Adrenal gland (tissue), 12 donors: ENCODE data around the gene LILRA2. TPM values are rescaled to one million over a fixed set of nuclear protein-coding genes. Genes with fewer than 3 reads are reported as not detected.
A peak's percentile ranks its signal among the peaks of the same experiment; 100 is the strongest.

ENCODE experiments used
- DNase-seq, 7 donors: peaks; one replicate each; pipeline ENCODE4 v3.0.0-alpha.2; 2019 to 2020
- H3K27ac ChIP-seq, 5 donors: fragments of 200-600 bp; sonication (generic) in 4 of 5; 1 replicate in 3 of 5; 2 replicates in 2 of 5; pipeline versions ENCODE4 v1.5.1 to v1.8.0; 2016 to 2020; ENCODE audit warnings: mild to moderate bottlenecking in 1 of 5
- H3K27me3 ChIP-seq: fragments of 200-600 bp; 2 replicates; pipeline ENCODE4 v1.8.0; 2021
- H3K36me3 ChIP-seq, 2 donors: fragments of 200-600 bp; replicated peaks in 1 of 2; 1 replicate in 1 of 2; 2 replicates in 1 of 2; pipeline versions ENCODE4 v1.5.1 to v1.8.0; 2018 to 2022
- H3K4me1 ChIP-seq, 2 donors: fragments of 200-600 bp; replicated peaks in 1 of 2; 1 replicate in 1 of 2; 2 replicates in 1 of 2; pipeline versions ENCODE4 v1.5.1 to v1.8.0; 2018 to 2021
- H3K4me3 ChIP-seq, 4 donors: fragments of 200-600 bp; sonication (generic) in 3 of 4; one replicate each; pipeline ENCODE4 v1.5.1; 2016 to 2018
- H3K9me3 ChIP-seq, 3 donors: fragments of 200-600 bp; sonication (generic) in 1 of 3; replicated peaks in 1 of 3; 1 replicate in 2 of 3; 2 replicates in 1 of 3; pipeline versions ENCODE4 v1.5.1 to v1.8.0; 2016 to 2021
- POLR2A ChIP-seq, 2 donors: fragments of 450-650 bp; IDR thresholded peaks; one replicate each; pipeline ENCODE4 v1.6.1; 2017; ENCODE audit warnings: antibody characterized with exemption in 2 of 2, mild to moderate bottlenecking in 2 of 2, moderate library complexity in 1 of 2
- WGBS, 4 donors: extraction: QIAGEN DNeasy Blood & Tissue Kit in 2 of 4; methylation state at CpG; one replicate each; pipeline versions ENCODE4 v1.1.5 to v1.1.7; 2013 to 2017; 5-methylcytosine and 5-hydroxymethylcytosine counted together
- intact Hi-C, 2 donors: fragments of 100-400 bp; cut with DNase I; formaldehyde crosslinking; loops; one replicate each; pipeline versions ENCODE4 v1.14.1 to v1.15.0; 2022 to 2023
- polyA plus RNA-seq, 3 donors: library from polyadenylated mRNA; stranded (reverse); fragments of 200-250 nt in 2 of 3; fragments of 350-450 nt in 1 of 3; fragmentation: Illumina TruSeq in 1 of 3; extraction: RNeasy Lipid Tissue Mini Kit (QIAGEN cat#74804) in 1 of 3; gene quantifications; one replicate each; pipeline ENCODE4 v1.2.3, GENCODE V29; 2013 to 2014
- total RNA-seq, 9 donors: library from RNA; depleted of rRNA in 4 of 9; stranded (reverse); fragments of >200 nt in 4 of 9; fragments of 120-200 nt in 1 of 9; fragmentation: NEBNext Ultra II Directional in 1 of 9; extraction: Animal tissue kit (Norgen Biotek cat#: 25700) in 1 of 9; gene quantifications; one replicate each; pipeline versions ENCODE4 v1.1.0 to v1.2.4, GENCODE V29; 2013 to 2023
- TF ChIP-seq, protein P1 (sequence below), 6 experiments: fragments of 450-650 bp in 4 of 6; fragments of 200-600 bp in 2 of 6; sonication (generic) in 1 of 6; IDR thresholded peaks; 1 replicate in 5 of 6; 2 replicates in 1 of 6; pipeline versions ENCODE4 v1.5.1 to v1.8.0; 2016 to 2021; ENCODE audit warnings: antibody characterized with exemption in 6 of 6, mild to moderate bottlenecking in 2 of 6, moderate library complexity in 1 of 6
- donor health status: healthy with polysubstance abuse.
- donor health status: Bipolar disorder and iron deficiency.
- donor health status: DM: yes; HTN: yes; CAD: no.
- donor health status: DM: no; HTN: no; CAD: no.
- donor health status: DM: no; HTN: no; CAD: no.
- donor health status: DM: yes; HTN: yes; CAD: no.

LILRA2 gene
- total and polyA plus RNA-seq, 12 donors: 0.55 to 13.5 (median 4.3) TPM

DNA sequence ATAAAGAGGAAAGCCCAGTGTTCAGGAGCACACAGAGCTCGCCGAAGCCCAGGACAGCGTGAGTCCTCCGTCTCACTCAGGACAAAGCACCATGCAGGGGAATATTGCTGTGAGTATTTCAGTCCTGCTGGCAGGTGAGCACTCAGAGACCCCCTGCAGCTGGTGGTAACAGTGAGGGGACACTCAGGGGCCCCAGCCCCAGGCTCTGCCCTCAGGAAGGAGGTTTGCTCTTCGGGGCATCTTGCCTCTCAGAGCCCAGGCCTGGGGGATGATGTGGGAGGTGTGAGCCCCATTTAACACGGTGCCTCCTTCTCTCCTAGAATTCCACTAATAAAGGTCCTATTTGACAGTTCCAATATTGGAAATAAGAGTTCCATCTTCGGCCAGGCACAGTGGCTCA, 34.6 kb downstream of the LILRA2 start:
- H3K27ac ChIP-seq: no peak overlapping the region
- no peak for DNase-seq
- no peaks in the 10 kb centered on the region for H3K9me3 ChIP-seq
- peaks cover 2% of the 10 kb centered on the region for H3K27me3 ChIP-seq
- intact Hi-C loops: no loop called here
- no peak for TF ChIP-seq POLR2A (IDR thresholded peaks at IDR 0.05)
- TF ChIP-seq, protein P1, sequence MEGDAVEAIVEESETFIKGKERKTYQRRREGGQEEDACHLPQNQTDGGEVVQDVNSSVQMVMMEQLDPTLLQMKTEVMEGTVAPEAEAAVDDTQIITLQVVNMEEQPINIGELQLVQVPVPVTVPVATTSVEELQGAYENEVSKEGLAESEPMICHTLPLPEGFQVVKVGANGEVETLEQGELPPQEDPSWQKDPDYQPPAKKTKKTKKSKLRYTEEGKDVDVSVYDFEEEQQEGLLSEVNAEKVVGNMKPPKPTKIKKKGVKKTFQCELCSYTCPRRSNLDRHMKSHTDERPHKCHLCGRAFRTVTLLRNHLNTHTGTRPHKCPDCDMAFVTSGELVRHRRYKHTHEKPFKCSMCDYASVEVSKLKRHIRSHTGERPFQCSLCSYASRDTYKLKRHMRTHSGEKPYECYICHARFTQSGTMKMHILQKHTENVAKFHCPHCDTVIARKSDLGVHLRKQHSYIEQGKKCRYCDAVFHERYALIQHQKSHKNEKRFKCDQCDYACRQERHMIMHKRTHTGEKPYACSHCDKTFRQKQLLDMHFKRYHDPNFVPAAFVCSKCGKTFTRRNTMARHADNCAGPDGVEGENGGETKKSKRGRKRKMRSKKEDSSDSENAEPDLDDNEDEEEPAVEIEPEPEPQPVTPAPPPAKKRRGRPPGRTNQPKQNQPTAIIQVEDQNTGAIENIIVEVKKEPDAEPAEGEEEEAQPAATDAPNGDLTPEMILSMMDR (IDR thresholded peaks at IDR 0.05): no peak
- no peak overlapping the region for H3K4me3 ChIP-seq
- H3K36me3 ChIP-seq: no peaks in the 10 kb centered on the region
- 76 to 85% (median 84%) methylated on average over 7 of the region's 7 CpGs for WGBS, 4 donors
- no peaks in the 10 kb centered on the region for H3K4me1 ChIP-seq

DNA sequence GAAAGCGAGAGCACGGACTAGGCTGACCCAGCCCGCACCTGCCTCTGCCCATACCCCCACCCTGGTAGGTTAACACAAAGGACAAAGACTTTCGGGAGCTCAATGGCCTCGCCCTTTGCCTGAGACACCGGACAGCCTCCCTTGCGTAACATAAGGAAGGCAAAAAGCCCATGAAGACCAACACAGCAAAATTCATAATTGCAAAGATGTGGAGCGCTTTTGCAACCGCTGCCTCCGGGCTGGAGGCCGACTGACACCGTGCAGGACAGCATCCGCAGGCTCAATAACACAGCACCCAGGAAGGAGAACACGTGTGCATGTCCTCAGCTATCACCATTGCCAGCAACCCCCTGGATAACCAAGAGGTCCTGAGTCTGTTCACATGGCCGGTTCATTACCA, 35.2 kb downstream of the LILRA2 start:
- peak in 1 of 7 donors; percentile 23 for DNase-seq
- TF ChIP-seq, protein P1 (IDR thresholded peaks at IDR 0.05): no peak
- no peak for TF ChIP-seq POLR2A (IDR thresholded peaks at IDR 0.05)
- H3K27me3 ChIP-seq: peaks cover 2% of the 10 kb centered on the region
- no peak overlapping the region for H3K4me3 ChIP-seq
- intact Hi-C loops: no loop called here
- H3K36me3 ChIP-seq: no peaks in the 10 kb centered on the region
- no peaks in the 10 kb centered on the region for H3K9me3 ChIP-seq
- no peaks in the 10 kb centered on the region for H3K4me1 ChIP-seq
- H3K27ac ChIP-seq: no peak overlapping the region
- 74 to 83% (median 79%) methylated on average over 12 to 15 of the region's 15 CpGs for WGBS, 4 donors

DNA sequence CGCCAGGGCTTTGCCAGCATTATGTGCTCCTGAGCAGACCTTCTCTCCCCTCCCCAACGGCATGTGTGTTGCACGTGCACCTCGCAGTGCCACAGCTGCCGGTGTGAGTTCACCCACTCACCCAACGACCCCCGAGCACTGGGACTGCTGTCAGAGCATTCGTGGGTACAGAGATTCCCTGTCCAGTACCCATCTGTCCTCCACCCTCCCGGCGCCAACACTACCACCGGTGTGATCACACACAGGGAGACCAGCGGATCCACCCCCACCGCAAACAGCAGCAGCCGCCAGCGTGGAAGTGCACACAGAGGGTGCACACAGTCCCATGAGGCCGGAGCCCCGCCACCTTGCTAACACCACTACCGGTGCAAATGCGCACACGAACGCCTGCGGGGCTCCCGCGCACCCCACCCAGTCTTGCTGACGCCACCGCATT, 35.8 kb downstream of the LILRA2 start:
- intact Hi-C loops: no loop called here
- no peaks in the 10 kb centered on the region for H3K4me1 ChIP-seq
- no peaks in the 10 kb centered on the region for H3K36me3 ChIP-seq
- H3K4me3 ChIP-seq: no peak overlapping the region
- 82 to 91% (median 85%) methylated on average over 20 to 26 of the region's 26 CpGs for WGBS, 4 donors
- no peaks in the 10 kb centered on the region for H3K27me3 ChIP-seq
- TF ChIP-seq, protein P1 (IDR thresholded peaks at IDR 0.05): no peak
- no peak for TF ChIP-seq POLR2A (IDR thresholded peaks at IDR 0.05)
- no peaks in the 10 kb centered on the region for H3K9me3 ChIP-seq
- DNase-seq: no peak
- no peak overlapping the region for H3K27ac ChIP-seq

DNA sequence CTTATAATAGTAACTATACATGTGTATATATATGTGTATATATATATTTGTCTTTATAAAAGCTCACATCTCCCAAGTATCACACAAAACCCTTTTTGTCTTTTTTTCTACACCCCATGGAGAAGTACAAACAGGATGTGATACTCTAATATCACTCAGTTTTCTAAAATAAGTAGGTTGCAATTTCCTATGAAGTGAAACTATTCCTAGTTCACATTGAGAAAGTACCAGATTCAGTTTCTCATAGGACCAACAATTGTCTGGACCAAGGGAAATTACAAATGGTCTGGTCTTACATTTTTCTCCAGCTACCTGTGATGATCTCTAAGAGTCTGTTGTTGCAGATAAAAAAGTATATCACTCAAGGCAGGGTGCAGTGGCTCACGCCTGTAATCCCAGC, 38.8 kb downstream of the LILRA2 start:
- intact Hi-C loops: no loop called here
- Histone ChIP-seq H3K27ac (no peak overlapping the region), H3K4me1 (no peaks in the 10 kb centered on the region), H3K27me3 (no peaks in the 10 kb centered on the region), H3K4me3 (no peak overlapping the region), H3K9me3 (no peaks in the 10 kb centered on the region), H3K36me3 (no peaks in the 10 kb centered on the region)
- no peak for TF ChIP-seq POLR2A (IDR thresholded peaks at IDR 0.05)
- TF ChIP-seq, protein P1 (IDR thresholded peaks at IDR 0.05): no peak
- 60 to 100% (median 68%) methylated on average over 1 of the region's 1 CpG for WGBS, 4 donors
- DNase-seq: no peak
